Non-pigmented ciliary epithelial cell (primary cell): ENCODE results near the gene MARK2.

Experiments
- DNase-seq: peaks from one replicate; pipeline ENCODE4 v3.0.0-alpha.2; 2010; ENCODE audit warnings: low read depth

The MARK2 gene

GRCh38 chr11:63929616-63930015, 90.7 kb downstream of the MARK2 start:
- no peak for DNase-seq

- DNase-seq = no peak
These were observed 92.1 kb downstream of the MARK2 start for GRCh38 chr11:63931045-63931444.

- DNase-seq = no peak
These were observed 93.0 kb downstream of the MARK2 start for GRCh38 chr11:63931876-63932275.

- DNase-seq = no peak
These were observed 94.5 kb downstream of the MARK2 start for GRCh38 chr11:63933459-63933858.

GRCh38 chr11:63937713-63938478, 99.0 kb downstream of the MARK2 start:
- no peak for DNase-seq

- peak; percentile 38 for DNase-seq
These were observed 99.8 kb downstream of the MARK2 start, which contains the start of gene NAA40 for GRCh38 chr11:63938479-63939396. Gene NAA40, plus strand, starts transcription at chr11:63939002. Its CDS starts 95 bp downstream, at chr11:63939097.

GRCh38 chr11:63939397-63939891, 100.5 kb downstream of the MARK2 start:
- DNase-seq = no peak

GRCh38 chr11:63940786-63941185, 101.9 kb downstream of the MARK2 start:
- no peak for DNase-seq

GRCh38 chr11:63941901-63942300, 103.0 kb downstream of the MARK2 start:
- no peak for DNase-seq

- no peak for DNase-seq
These were observed 103.9 kb downstream of the MARK2 start for GRCh38 chr11:63942803-63943202.

GRCh38 chr11:63944987-63945386, 106.1 kb downstream of the MARK2 start:
- no peak for DNase-seq

- DNase-seq = peak; percentile 19
These were observed 106.7 kb downstream of the MARK2 start for GRCh38 chr11:63945477-63946163.

- no peak for DNase-seq
These were observed 113.0 kb downstream of the MARK2 start for GRCh38 chr11:63951779-63952536.

- no peak for DNase-seq
These were observed 113.7 kb downstream of the MARK2 start for GRCh38 chr11:63952570-63952969.

GRCh38 chr11:63958008-63958407, 119.1 kb downstream of the MARK2 start:
- DNase-seq = no peak
